GM21619 (cell line): ENCODE data around the gene DYSF.

ENCODE experiments used
- ATAC-seq: cut with Tn5 transposase; IDR thresholded peaks from one replicate; pipeline ENCODE4 v1.9.1; 2021; ENCODE audit not compliant: unreplicated experiment

Gene DYSF

GRCh38 chr2:71702071-71702970 is 249.0 kb downstream of the DYSF start:
- ATAC-seq, result no peak

GRCh38 chr2:71702971-71703898 is 249.9 kb downstream of the DYSF start:
- ATAC-seq, result no peak

- no peak for ATAC-seq
Measured at GRCh38 chr2:71704131-71704561, 250.8 kb downstream of the DYSF start.

- no peak for ATAC-seq
Measured at GRCh38 chr2:71704688-71705087, 251.3 kb downstream of the DYSF start.

GRCh38 chr2:71705171-71705960 is 252.0 kb downstream of the DYSF start:
- ATAC-seq, result no peak

GRCh38 chr2:71706121-71706520 is 252.8 kb downstream of the DYSF start:
- no peak for ATAC-seq

- ATAC-seq, result no peak
Measured at GRCh38 chr2:71706836-71707235, 253.5 kb downstream of the DYSF start.

- ATAC-seq, result no peak
Measured at GRCh38 chr2:71710367-71711132, 257.2 kb downstream of the DYSF start.

- ATAC-seq, result no peak
Measured at GRCh38 chr2:71711133-71711855, 257.9 kb downstream of the DYSF start.

GRCh38 chr2:71712158-71712818 is 258.9 kb downstream of the DYSF start:
- no peak for ATAC-seq

GRCh38 chr2:71713581-71714580 is 260.5 kb downstream of the DYSF start:
- no peak for ATAC-seq

GRCh38 chr2:71714601-71715240 is 261.4 kb downstream of the DYSF start:
- no peak for ATAC-seq

- ATAC-seq, result no peak
Measured at GRCh38 chr2:71715241-71715750, 261.9 kb downstream of the DYSF start.

- no peak for ATAC-seq
Measured at GRCh38 chr2:71715951-71716696, 262.8 kb downstream of the DYSF start.

GRCh38 chr2:71716697-71717624 is 263.6 kb downstream of the DYSF start:
- no peak for ATAC-seq
